Stimulated activated CD8-positive, alpha-beta memory T cell treated with anti-CD3 and anti-CD28 coated beads, Interleukin-4, amount 100 ng/mL, for 4 hours (primary cell): ENCODE measurements around the gene CYB5R4.

Source experiments
- DNase-seq, 2 donors: peaks; one replicate each; pipeline ENCODE4 v3.0.0-alpha.2; 2020; ENCODE audit warnings: low read depth in 2 of 2, low spot score in 1 of 2

Gene CYB5R4

GRCh38 chr6:83976871-83977270 lies 117.4 kb downstream of the CYB5R4 start:
- no peak for DNase-seq

GRCh38 chr6:83978324-83978734 lies 118.8 kb downstream of the CYB5R4 start:
- no peak for DNase-seq

GRCh38 chr6:83978997-83979396 lies 119.5 kb downstream of the CYB5R4 start:
- no peak for DNase-seq

- no peak for DNase-seq
These were observed 124.9 kb downstream of the CYB5R4 start for GRCh38 chr6:83984411-83984810.

GRCh38 chr6:83985308-83985713 lies 125.8 kb downstream of the CYB5R4 start:
- no peak for DNase-seq

- no peak for DNase-seq
These were observed 126.2 kb downstream of the CYB5R4 start for GRCh38 chr6:83985715-83986114.

- DNase-seq, result no peak
These were observed 138.6 kb downstream of the CYB5R4 start for GRCh38 chr6:83998021-83998584.

GRCh38 chr6:84001119-84001518 lies 141.6 kb downstream of the CYB5R4 start:
- no peak for DNase-seq

GRCh38 chr6:84002226-84002625 lies 142.7 kb downstream of the CYB5R4 start:
- no peak for DNase-seq

- no peak for DNase-seq
These were observed 143.6 kb downstream of the CYB5R4 start for GRCh38 chr6:84003131-84003530.

GRCh38 chr6:84003654-84004053 lies 144.2 kb downstream of the CYB5R4 start:
- DNase-seq, result no peak

GRCh38 chr6:84007871-84008270 lies 148.4 kb downstream of the CYB5R4 start:
- DNase-seq, result no peak

GRCh38 chr6:84013354-84013753 lies 153.9 kb downstream of the CYB5R4 start:
- no peak for DNase-seq

- DNase-seq, result no peak
These were observed 154.4 kb downstream of the CYB5R4 start for GRCh38 chr6:84013931-84014330.

GRCh38 chr6:84016029-84016428 lies 156.5 kb downstream of the CYB5R4 start:
- DNase-seq, result no peak
